GM23248 (cell line): ENCODE data around the gene SLC6A9.

ENCODE experiments used
- EZH2 ChIP-seq: fragments of 200-600 bp; sonication (generic); IDR thresholded peaks from 2 replicates; pipeline ENCODE4 v1.6.1; 2018; ENCODE audit warnings: antibody characterized with exemption, mild to moderate bottlenecking; ENCODE audit not compliant: insufficient read depth, poor library complexity, severe bottlenecking
- EZH2phosphoT487 ChIP-seq: fragments of 200-600 bp; sonication (generic); IDR thresholded peaks from 2 replicates; pipeline ENCODE4 v1.6.1; 2018; ENCODE audit warnings: antibody characterized with exemption, moderate library complexity, mild to moderate bottlenecking, low read depth; ENCODE audit not compliant: insufficient read depth

- TF ChIP-seq EZH2 (no peak), EZH2phosphoT487 (no peak)
Measured at GRCh38 chr1:44071461-44071860, 40.2 kb upstream of the SLC6A9 start.
